Testis (tissue), 2 donors: ENCODE results near the gene TMEM181.

Experiments used
- CTCF ChIP-seq, 3 experiments: fragments of 450-650 bp in 2 of 3; fragments of 200-600 bp in 1 of 3; sonication (generic) in 1 of 3; IDR thresholded peaks; one replicate each; pipeline ENCODE4 v1.5.1; 2016 to 2019; ENCODE audit warnings: antibody characterized with exemption in 3 of 3, mild to moderate bottlenecking in 2 of 3, moderate library complexity in 1 of 3
- POLR2A ChIP-seq: fragments of 450-650 bp; IDR thresholded peaks from one replicate; pipeline ENCODE4 v1.6.1; 2017; ENCODE audit warnings: antibody characterized with exemption, mild to moderate bottlenecking, moderate library complexity

GRCh38 chr6:158684311-158684710, 124.4 kb downstream of the TMEM181 start:
- TF ChIP-seq POLR2A (no peak), CTCF (IDR thresholded peaks at IDR 0.05) (no peak)
